ENCODE measurements around the gene TPO. TPM values are rescaled to one million over a fixed set of nuclear protein-coding genes. Genes with fewer than 3 reads are reported as not detected.

TPO gene
- total and polyA plus RNA-seq, 4 donors, result not detected

DNA sequence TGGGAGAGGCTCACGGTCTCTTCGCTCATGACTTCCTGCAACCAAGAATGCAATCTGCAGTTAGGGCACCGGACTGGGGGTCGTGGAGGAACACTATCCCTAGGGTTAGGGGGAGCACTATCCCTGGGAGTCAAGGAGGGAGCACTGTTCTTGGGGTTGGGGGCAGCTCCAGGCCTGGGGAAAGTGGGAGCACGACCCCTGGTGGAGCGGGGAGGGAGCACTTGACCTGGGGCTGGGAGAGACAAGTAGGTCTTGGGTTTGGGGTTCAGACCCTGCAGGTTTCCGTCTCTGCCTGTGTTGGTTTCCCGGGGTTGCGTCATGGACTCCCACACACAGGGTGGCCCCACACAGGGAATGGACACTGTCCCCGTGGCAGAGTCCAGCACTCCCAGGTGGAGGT is 133.6 kb downstream of the TPO start:
- WGBS, result 86% methylated on average over 10 of the region's 10 CpGs
- peaks cover 7 to 18% (median 15%) of the 10 kb centered on the region in 4 donors for H3K4me1 ChIP-seq (ENCODE audit: control insufficient read depth in 4 of 4, insufficient read depth in 4 of 4, low read length in 3 of 4)
- no peaks in the 10 kb centered on the region for H3K27me3 ChIP-seq (ENCODE audit: control insufficient read depth in 4 of 4, insufficient read depth in 4 of 4, low read length in 3 of 4)
- H3K9ac ChIP-seq (ENCODE audit: low read depth in 1 of 2, low read length in 2 of 2), result no peak overlapping the region
- no peak overlapping the region for H3K27ac ChIP-seq (ENCODE audit: low read depth in 1 of 2, low read length in 2 of 2)
- H3K4me3 ChIP-seq (ENCODE audit: low read depth in 1 of 3, low read length in 3 of 3), result no peak overlapping the region
- H3K9me3 ChIP-seq (ENCODE audit: control insufficient read depth in 4 of 4, low read length in 3 of 4), result no peaks in the 10 kb centered on the region
- TF ChIP-seq SP1 (IDR thresholded peaks at IDR 0.05) (no peak), FOXA2 (IDR thresholded peaks at IDR 0.05) (no peak), EGR1 (IDR thresholded peaks at IDR 0.05; ENCODE audit: low read depth in 2 of 2) (no peak), RXRA (IDR thresholded peaks at IDR 0.05) (no peak), GABPA (IDR thresholded peaks at IDR 0.05 in 1 of 2, conservative IDR thresholded peaks at IDR 0.05 in 1 of 2) (no peak), HNF4G (IDR thresholded peaks at IDR 0.05) (no peak), RAD21 (IDR thresholded peaks at IDR 0.05) (no peak), ATF3 (IDR thresholded peaks at IDR 0.05) (no peak), HNF4A (conservative IDR thresholded peaks at IDR 0.05) (no peak), NR2F2 (IDR thresholded peaks at IDR 0.05) (no peak), YY1 (IDR thresholded peaks at IDR 0.05) (no peak), FOXA1 (IDR thresholded peaks at IDR 0.05) (no peak), JUND (IDR thresholded peaks at IDR 0.05) (no peak), ZBTB33 (IDR thresholded peaks at IDR 0.05) (no peak), REST (IDR thresholded peaks at IDR 0.05) (no peak)
- TF ChIP-seq, protein P1, sequence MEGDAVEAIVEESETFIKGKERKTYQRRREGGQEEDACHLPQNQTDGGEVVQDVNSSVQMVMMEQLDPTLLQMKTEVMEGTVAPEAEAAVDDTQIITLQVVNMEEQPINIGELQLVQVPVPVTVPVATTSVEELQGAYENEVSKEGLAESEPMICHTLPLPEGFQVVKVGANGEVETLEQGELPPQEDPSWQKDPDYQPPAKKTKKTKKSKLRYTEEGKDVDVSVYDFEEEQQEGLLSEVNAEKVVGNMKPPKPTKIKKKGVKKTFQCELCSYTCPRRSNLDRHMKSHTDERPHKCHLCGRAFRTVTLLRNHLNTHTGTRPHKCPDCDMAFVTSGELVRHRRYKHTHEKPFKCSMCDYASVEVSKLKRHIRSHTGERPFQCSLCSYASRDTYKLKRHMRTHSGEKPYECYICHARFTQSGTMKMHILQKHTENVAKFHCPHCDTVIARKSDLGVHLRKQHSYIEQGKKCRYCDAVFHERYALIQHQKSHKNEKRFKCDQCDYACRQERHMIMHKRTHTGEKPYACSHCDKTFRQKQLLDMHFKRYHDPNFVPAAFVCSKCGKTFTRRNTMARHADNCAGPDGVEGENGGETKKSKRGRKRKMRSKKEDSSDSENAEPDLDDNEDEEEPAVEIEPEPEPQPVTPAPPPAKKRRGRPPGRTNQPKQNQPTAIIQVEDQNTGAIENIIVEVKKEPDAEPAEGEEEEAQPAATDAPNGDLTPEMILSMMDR (IDR thresholded peaks at IDR 0.05; ENCODE audit: low read depth, low read length, missing input control), result no peak
- no peaks in the 10 kb centered on the region for H3K36me3 ChIP-seq (ENCODE audit: control insufficient read depth in 4 of 4, insufficient read depth in 3 of 4, low read depth in 1 of 4, low read length in 3 of 4)
- DNase-seq (ENCODE audit: low spot score), result no peak

All from liver (tissue), 9 donors.